Upper lobe of right lung (tissue), 1 donor: Measurements from ENCODE around the gene KIF7. TPM values are rescaled to one million over a fixed set of nuclear protein-coding genes. Genes with fewer than 3 reads are reported as not detected.

Experiments
- ATAC-seq: fragments of 200-7000 bp; cut with Tn5 transposase; one replicate; pipeline ENCODE4 v1.9.1; 2020; ENCODE audit warnings: mild to moderate bottlenecking, moderate library complexity
- DNase-seq: peaks from one replicate; pipeline ENCODE4 v3.0.0-alpha.2; 2020
- H3K27ac ChIP-seq: fragments of 200-600 bp; one replicate; pipeline ENCODE4 v1.8.0; 2022
- H3K27me3 ChIP-seq: fragments of 200-600 bp; one replicate; pipeline ENCODE4 v1.8.0; 2022; ENCODE audit warnings: mild to moderate bottlenecking
- H3K36me3 ChIP-seq: fragments of 200-600 bp; one replicate; pipeline ENCODE4 v1.8.0; 2022
- H3K4me1 ChIP-seq: fragments of 200-600 bp; one replicate; pipeline ENCODE4 v1.8.0; 2022
- H3K4me3 ChIP-seq: fragments of 200-600 bp; one replicate; pipeline ENCODE4 v1.8.0; 2022; ENCODE audit warnings: mild to moderate bottlenecking
- H3K9me3 ChIP-seq: fragments of 200-600 bp; one replicate; pipeline ENCODE4 v1.8.0; 2022
- intact Hi-C: fragments of 100-400 bp; cut with DNase I; formaldehyde crosslinking; loops from one replicate; pipeline ENCODE4 v1.11.0; 2022
- total RNA-seq: library from RNA; stranded (reverse); fragmentation: NEBNext Ultra II Directional; extraction: Animal tissue kit (Norgen Biotek cat#: 25700); gene quantifications from one replicate; pipeline ENCODE4 v1.2.1, GENCODE V29; 2021
- TF ChIP-seq, protein P1 (sequence below): fragments of 200-600 bp; IDR thresholded peaks from one replicate; pipeline ENCODE4 v1.8.0; 2022; ENCODE audit warnings: antibody characterized with exemption
- donor health status: DM: no; HTN: yes; CAD: no; lungs with severe emphysema.

The KIF7 gene
- total RNA-seq, 1 donor from 2014 or later: 2.1 TPM

- DNase-seq (no peak), ATAC-seq (no peak)
- H3K4me3 ChIP-seq: no peak overlapping the region
- H3K9me3 ChIP-seq: no peaks in the 10 kb centered on the region
- no peak overlapping the region for H3K27ac ChIP-seq
- no peaks in the 10 kb centered on the region for H3K4me1 ChIP-seq
- peaks cover 22% of the 10 kb centered on the region for H3K27me3 ChIP-seq
- TF ChIP-seq, protein P1, sequence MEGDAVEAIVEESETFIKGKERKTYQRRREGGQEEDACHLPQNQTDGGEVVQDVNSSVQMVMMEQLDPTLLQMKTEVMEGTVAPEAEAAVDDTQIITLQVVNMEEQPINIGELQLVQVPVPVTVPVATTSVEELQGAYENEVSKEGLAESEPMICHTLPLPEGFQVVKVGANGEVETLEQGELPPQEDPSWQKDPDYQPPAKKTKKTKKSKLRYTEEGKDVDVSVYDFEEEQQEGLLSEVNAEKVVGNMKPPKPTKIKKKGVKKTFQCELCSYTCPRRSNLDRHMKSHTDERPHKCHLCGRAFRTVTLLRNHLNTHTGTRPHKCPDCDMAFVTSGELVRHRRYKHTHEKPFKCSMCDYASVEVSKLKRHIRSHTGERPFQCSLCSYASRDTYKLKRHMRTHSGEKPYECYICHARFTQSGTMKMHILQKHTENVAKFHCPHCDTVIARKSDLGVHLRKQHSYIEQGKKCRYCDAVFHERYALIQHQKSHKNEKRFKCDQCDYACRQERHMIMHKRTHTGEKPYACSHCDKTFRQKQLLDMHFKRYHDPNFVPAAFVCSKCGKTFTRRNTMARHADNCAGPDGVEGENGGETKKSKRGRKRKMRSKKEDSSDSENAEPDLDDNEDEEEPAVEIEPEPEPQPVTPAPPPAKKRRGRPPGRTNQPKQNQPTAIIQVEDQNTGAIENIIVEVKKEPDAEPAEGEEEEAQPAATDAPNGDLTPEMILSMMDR: no peak
- no peaks in the 10 kb centered on the region for H3K36me3 ChIP-seq
- intact Hi-C loops: no loop called here
Measured at GRCh38 chr15:89656116-89656815, 999 bp upstream of the KIF7 start.

DNA sequence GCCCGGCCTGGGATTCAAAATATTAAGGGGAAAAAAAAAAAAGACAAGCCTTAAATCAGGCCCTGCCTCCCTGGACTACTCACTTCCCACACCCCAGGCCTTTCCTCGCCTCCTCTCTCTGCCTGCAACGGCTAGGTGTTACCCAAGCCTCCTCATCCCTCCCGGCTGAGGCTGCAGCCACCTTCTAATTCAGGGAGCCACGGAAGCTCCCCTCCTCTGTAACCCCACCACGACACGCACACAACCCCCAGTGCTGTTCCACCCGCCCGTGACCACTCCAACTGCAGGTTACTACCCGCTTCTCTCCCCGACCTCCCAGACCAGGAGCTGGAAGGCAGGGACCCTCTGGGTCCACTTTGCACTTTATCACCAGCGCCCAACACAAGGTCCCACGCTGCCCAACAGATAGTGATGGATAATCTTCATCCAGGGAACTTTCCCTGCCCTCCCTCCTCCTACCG lies 936 bp downstream of the KIF7 start:
- DNase-seq (no peak), ATAC-seq (no peak)
- TF ChIP-seq, protein P1: no peak
- Histone ChIP-seq H3K36me3 (no peaks in the 10 kb centered on the region), H3K4me3 (peak overlapping the region; percentile 62), H3K27me3 (peaks cover 22% of the 10 kb centered on the region), H3K4me1 (no peaks in the 10 kb centered on the region), H3K9me3 (no peaks in the 10 kb centered on the region), H3K27ac (no peak overlapping the region)
- intact Hi-C loops: no loop called here

DNA sequence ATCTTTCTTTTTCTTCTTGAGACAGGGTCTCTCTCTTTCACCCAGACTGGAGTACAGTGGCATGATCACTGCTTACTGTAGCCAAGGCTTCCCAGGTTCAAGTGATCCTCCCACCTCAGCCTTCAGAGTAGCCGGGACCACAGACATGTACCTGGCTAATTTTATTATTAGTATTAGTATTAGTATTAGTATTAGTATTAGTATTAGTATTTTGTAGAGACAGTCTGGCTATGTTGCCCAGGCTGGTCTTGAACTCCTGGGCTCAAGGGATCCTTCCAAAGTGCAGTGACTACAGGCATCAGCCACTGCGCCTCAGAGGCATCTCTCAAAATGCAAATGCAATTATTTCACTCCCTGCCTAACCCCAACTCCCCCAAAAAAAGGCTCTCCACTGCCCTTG lies 1.7 kb downstream of the KIF7 start:
- Histone ChIP-seq H3K27me3 (peaks cover 22% of the 10 kb centered on the region), H3K9me3 (no peaks in the 10 kb centered on the region), H3K4me3 (no peak overlapping the region), H3K27ac (no peak overlapping the region), H3K4me1 (no peaks in the 10 kb centered on the region), H3K36me3 (no peaks in the 10 kb centered on the region)
- intact Hi-C loops: no loop called here
- TF ChIP-seq, protein P1: no peak
- DNase-seq (no peak), ATAC-seq (no peak)

DNA sequence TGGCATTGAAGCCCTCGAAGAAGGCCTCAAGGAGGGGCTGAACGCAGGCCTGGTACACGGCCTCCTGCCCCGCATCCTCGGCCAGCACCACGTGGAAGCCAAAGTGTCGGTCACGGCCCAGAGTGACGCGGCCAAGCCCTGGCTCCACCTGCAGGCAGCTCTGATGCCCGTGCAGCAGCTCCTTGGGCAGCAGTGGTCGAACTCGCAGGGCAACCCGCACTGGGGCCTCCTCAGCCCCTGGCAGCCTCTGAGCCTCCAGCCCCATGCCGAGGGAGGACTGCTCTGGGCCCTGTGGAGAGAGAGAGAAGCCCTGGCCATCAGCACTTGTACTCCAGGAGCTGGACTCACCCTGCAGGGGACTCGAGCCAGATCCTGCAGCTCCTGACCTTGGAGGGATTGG lies 2.6 kb downstream of the KIF7 start:
- no peak overlapping the region for H3K27ac ChIP-seq
- ATAC-seq: no peak
- H3K9me3 ChIP-seq: no peaks in the 10 kb centered on the region
- no peak overlapping the region for H3K4me3 ChIP-seq
- DNase-seq: no peak
- peaks cover 22% of the 10 kb centered on the region for H3K27me3 ChIP-seq
- no peaks in the 10 kb centered on the region for H3K4me1 ChIP-seq
- intact Hi-C loops: no loop called here
- TF ChIP-seq, protein P1: no peak
- H3K36me3 ChIP-seq: no peaks in the 10 kb centered on the region

DNA sequence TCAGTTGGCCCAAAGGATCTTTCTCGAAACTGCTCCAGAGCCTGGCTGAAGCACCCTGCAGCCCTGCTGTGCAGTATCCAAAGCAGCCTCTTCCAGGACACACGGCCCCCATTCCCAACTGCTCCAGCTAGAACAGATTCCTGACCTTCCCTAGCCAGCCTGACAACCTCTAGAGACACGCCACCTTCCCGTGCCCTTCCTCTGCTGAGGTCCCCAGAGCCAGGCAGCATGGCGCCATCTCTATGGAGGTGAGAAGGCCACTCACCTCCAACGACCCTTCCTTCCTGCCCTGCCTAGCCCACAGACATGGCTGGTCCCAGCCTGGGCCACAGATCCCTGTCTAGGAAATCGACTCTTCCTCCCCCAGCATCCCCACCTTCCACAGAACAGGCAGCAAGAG lies 3.1 kb downstream of the KIF7 start:
- H3K27me3 ChIP-seq: peaks cover 22% of the 10 kb centered on the region
- H3K36me3 ChIP-seq: no peaks in the 10 kb centered on the region
- no peaks in the 10 kb centered on the region for H3K4me1 ChIP-seq
- no peaks in the 10 kb centered on the region for H3K9me3 ChIP-seq
- intact Hi-C loops: no loop called here
- ATAC-seq (no peak), DNase-seq (no peak)
- TF ChIP-seq, protein P1: no peak
- H3K4me3 ChIP-seq: no peak overlapping the region
- no peak overlapping the region for H3K27ac ChIP-seq
